AG04450 (cell line): ENCODE results near the gene WASF3. TPM values are rescaled to one million over a fixed set of nuclear protein-coding genes. Genes with fewer than 3 reads are reported as not detected.

Source experiments
- CTCF ChIA-PET: fragments of 300-600, 350-600 bp; formaldehyde crosslinking; extraction: SDS; loops from one replicate; lab custom pipeline; 2022; ENCODE audit warnings: antibody characterized with exemption, inconsistent platforms; lab: Charles Lee
- POLR2A ChIA-PET: fragments of 350-600 bp; formaldehyde crosslinking; extraction: SDS; loops from one replicate; lab custom pipeline; 2021; ENCODE audit warnings: antibody characterized with exemption, inconsistent platforms; lab: Yijun Ruan, JAX
- DNase-seq: peaks from one replicate; pipeline ENCODE4 v3.0.0-alpha.2; 2011; ENCODE audit warnings: low read depth, low spot score
- H3K27ac ChIP-seq: one replicate; pipeline ENCODE4 v1.5.1; 2012; ENCODE audit warnings: low read depth, low read length, control low read depth
- H3K27me3 ChIP-seq: one replicate; pipeline ENCODE4 v1.6.0; 2012; ENCODE audit warnings: low read length; ENCODE audit not compliant: control insufficient read depth, insufficient read depth
- H3K4me3 ChIP-seq: 2 replicates; pipeline ENCODE4 v1.5.1; 2011; ENCODE audit warnings: mild to moderate bottlenecking, low read depth, low read length, control low read depth
- H3K9me3 ChIP-seq: 2 replicates; pipeline ENCODE4 v1.5.1; 2012; ENCODE audit warnings: low read length; ENCODE audit not compliant: control insufficient read depth, insufficient read depth
- CTCF ChIP-seq: IDR thresholded peaks from 2 replicates; pipeline ENCODE4 v1.5.1; 2011; ENCODE audit warnings: low read depth, low read length, control low read depth, inconsistent platforms
- polyA plus RNA-seq: library from polyadenylated mRNA; depleted of rRNA; stranded (reverse); fragments of >200 nt; gene quantifications from 2 replicates; pipeline ENCODE4 v1.2.3, GENCODE V29; 2011; rRNA removed

The WASF3 gene
- polyA plus RNA-seq, 1 experiment: 11.3 TPM

DNA sequence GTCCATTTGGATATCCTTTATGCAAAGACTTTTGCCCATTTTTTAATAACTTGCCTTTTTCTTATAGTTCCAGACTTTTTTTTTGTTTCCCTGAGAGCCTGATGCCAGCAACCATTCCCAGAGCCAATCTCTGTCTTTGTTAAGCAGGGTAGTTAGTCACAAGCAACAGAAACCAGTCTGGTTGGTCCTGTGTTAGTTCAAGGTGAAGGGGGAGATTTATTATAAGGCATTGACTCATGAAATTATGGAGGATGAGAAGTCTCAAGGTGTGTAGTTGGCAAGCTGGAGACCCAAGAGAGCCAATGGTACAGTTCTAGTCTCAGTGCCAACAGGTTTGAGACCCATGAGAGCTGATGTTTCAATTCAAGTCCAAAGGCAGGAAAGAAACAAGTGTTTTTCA, 170.2 kb downstream of the WASF3 start:
- Histone ChIP-seq H3K4me3 (no peak overlapping the region), H3K9me3 (no peaks in the 10 kb centered on the region; the same call in 1 of the 2 replicates), H3K27me3 (no peaks in the 10 kb centered on the region), H3K27ac (no peak overlapping the region)
- CTCF ChIA-PET: no interaction called here
- no peak for TF ChIP-seq CTCF
- POLR2A ChIA-PET: no interaction called here
- DNase-seq: no peak

DNA sequence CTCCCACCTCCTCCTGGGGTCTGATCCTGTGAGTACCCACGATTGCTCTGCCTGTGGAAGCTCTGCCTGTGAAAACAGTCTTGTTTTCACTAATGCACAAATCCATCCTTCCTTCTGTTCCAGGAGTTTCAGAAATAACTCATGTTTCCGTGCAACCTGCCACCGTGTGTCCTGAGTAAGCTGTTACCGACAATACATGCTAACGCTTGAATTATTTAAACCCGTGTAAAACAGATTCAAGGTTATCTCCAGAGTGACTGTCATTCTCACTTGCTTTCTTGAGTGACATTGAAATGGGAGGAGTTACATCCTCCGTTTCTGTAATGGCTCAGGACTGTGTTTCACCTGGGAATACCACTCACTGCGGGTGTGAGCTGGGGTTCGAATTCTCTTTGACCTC, 178.2 kb downstream of the WASF3 start:
- no peaks in the 10 kb centered on the region for H3K9me3 ChIP-seq
- H3K27ac ChIP-seq: no peak overlapping the region
- ChIA-PET POLR2A (no interaction called here), CTCF (no interaction called here)
- H3K27me3 ChIP-seq: peaks cover 3% of the 10 kb centered on the region
- no peak for TF ChIP-seq CTCF
- H3K4me3 ChIP-seq: no peak overlapping the region
- DNase-seq: no peak

Other genes starting within 250 kb of the WASF3 start
- not detected in 2 replicates for gene GPR12, start 203.1 kb downstream of the WASF3 start, polyA plus RNA-seq